GM19239 (cell line): ENCODE measurements around the gene HBG2.
A peak's percentile ranks its signal among the peaks of the same experiment; 100 is the strongest.
"Not testable (repeated sequence)": the region's sequence is repeated elsewhere in the genome, so short reads cannot be mapped to it uniquely, and the experiment has no call there.

Experiments
- DNase-seq: peaks from one replicate; pipeline ENCODE4 v3.0.0; 2011; ENCODE audit warnings: low spot score; ENCODE audit not compliant: insufficient read length
- FAIRE-seq: peaks from 2 replicates; lab custom pipeline; 2011; peaks lifted over from hg19 to GRCh38; lab: Jason Lieb, UNC

The HBG2 gene

GRCh38 chr11:5283086-5283485 lies 28.5 kb upstream of the HBG2 start:
- DNase-seq: no peak
- no peak for FAIRE-seq

- no peak for FAIRE-seq
- DNase-seq: no peak
These were observed 28.0 kb upstream of the HBG2 start for GRCh38 chr11:5282628-5283027.

- no peak for FAIRE-seq
These were observed 27.0 kb upstream of the HBG2 start for GRCh38 chr11:5281596-5281995.

GRCh38 chr11:5280582-5281102 lies 26.1 kb upstream of the HBG2 start:
- peak; percentile 80 for FAIRE-seq

More at GRCh38 chr11:5281596-5281995, 27.0 kb upstream of the HBG2 start:
- DNase-seq: no peak

GRCh38 chr11:5279471-5280090 lies 25.0 kb upstream of the HBG2 start:
- DNase-seq: no peak
- no peak for FAIRE-seq

More at GRCh38 chr11:5280582-5281102, 26.1 kb upstream of the HBG2 start:
- peak; percentile 20 for DNase-seq

GRCh38 chr11:5277807-5278382 lies 23.3 kb upstream of the HBG2 start:
- FAIRE-seq (no peak), DNase-seq (no peak)

GRCh38 chr11:5276697-5277096 lies 22.1 kb upstream of the HBG2 start:
- no peak for FAIRE-seq

GRCh38 chr11:5275369-5276110 lies 21.0 kb upstream of the HBG2 start:
- DNase-seq (no peak), FAIRE-seq (no peak)

More at GRCh38 chr11:5276697-5277096, 22.1 kb upstream of the HBG2 start:
- no peak for DNase-seq

GRCh38 chr11:5274395-5274794 lies 19.8 kb upstream of the HBG2 start:
- DNase-seq (no peak), FAIRE-seq (no peak)

- no peak for FAIRE-seq
- DNase-seq: no peak
These were observed 17.9 kb upstream of the HBG2 start for GRCh38 chr11:5272395-5273017.

- FAIRE-seq (no peak), DNase-seq (no peak)
These were observed 15.2 kb upstream of the HBG2 start, which contains the start of gene HBE1 for GRCh38 chr11:5269715-5270147. HBE1 (minus strand) TSS chr11:5269945; CDS start chr11:5269890, 55 bp downstream.

GRCh38 chr11:5267033-5267563 lies 12.5 kb upstream of the HBG2 start:
- no peak for FAIRE-seq

GRCh38 chr11:5266609-5267008 lies 12.0 kb upstream of the HBG2 start:
- no peak for FAIRE-seq
- no peak for DNase-seq

More at GRCh38 chr11:5267033-5267563, 12.5 kb upstream of the HBG2 start:
- DNase-seq: no peak

- FAIRE-seq: no peak
- no peak for DNase-seq
These were observed 11.3 kb upstream of the HBG2 start for GRCh38 chr11:5265832-5266231.

GRCh38 chr11:5258543-5259262 lies 4.1 kb upstream of the HBG2 start:
- FAIRE-seq (no peak), DNase-seq (no peak)

GRCh38 chr11:5257296-5257695 lies 2.7 kb upstream of the HBG2 start:
- FAIRE-seq: no peak
- no peak for DNase-seq

- not testable (repeated sequence) for DNase-seq, FAIRE-seq
These were observed 558 bp downstream of the HBG2 start for GRCh38 chr11:5254023-5254422.

- DNase-seq, FAIRE-seq: not testable (repeated sequence)
These were observed 1.1 kb downstream of the HBG2 start for GRCh38 chr11:5253440-5253839.

- FAIRE-seq: no peak
- DNase-seq: no peak
These were observed 1.7 kb downstream of the HBG2 start for GRCh38 chr11:5252919-5253265.
